HG03432 (cell line): ENCODE results near the gene CSNK1G3.
"Not testable (repeated sequence)": the region's sequence is repeated elsewhere in the genome, so short reads cannot be mapped to it uniquely, and the experiment has no call there.

ENCODE experiments used
- ATAC-seq: cut with Tn5 transposase; IDR thresholded peaks from one replicate; pipeline ENCODE4 v1.9.1; 2021; ENCODE audit warnings: mild to moderate bottlenecking, moderate library complexity; ENCODE audit not compliant: unreplicated experiment

CSNK1G3 gene

GRCh38 chr5:123511648-123512605 is at the start of gene CSNK1G3:
Gene CSNK1G3 (plus strand): TSS chr5:123512177. CDS start chr5:123545664, 33,487 bp downstream.
- ATAC-seq = peak; percentile 94

- not testable (repeated sequence) for ATAC-seq
Measured at GRCh38 chr5:123466839-123467238, 45.1 kb upstream of the CSNK1G3 start.

DNA sequence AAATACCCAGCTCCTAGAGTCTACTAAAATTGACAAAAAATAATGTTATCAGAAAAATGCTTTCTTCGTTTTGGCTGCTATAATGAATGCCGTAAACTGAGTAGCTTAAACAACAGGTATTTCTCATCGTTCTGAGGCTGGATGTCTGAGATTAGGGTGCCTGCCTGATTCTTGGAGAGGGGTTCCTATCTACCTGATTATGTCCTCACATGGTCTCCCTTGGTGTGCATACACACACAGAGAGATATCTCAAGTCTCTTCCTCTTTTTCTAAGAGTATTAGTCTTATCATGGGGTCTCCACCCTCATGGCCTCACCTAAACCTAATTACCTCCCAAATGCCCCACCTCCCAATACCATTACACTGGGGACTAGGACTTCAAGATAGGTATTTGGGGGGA is 40.6 kb upstream of the CSNK1G3 start:
- no peak for ATAC-seq

GRCh38 chr5:123472150-123472924 is 39.6 kb upstream of the CSNK1G3 start:
- no peak for ATAC-seq

GRCh38 chr5:123474228-123474627 is 37.7 kb upstream of the CSNK1G3 start:
- no peak for ATAC-seq

GRCh38 chr5:123476731-123477130 is 35.2 kb upstream of the CSNK1G3 start:
- ATAC-seq = no peak

DNA sequence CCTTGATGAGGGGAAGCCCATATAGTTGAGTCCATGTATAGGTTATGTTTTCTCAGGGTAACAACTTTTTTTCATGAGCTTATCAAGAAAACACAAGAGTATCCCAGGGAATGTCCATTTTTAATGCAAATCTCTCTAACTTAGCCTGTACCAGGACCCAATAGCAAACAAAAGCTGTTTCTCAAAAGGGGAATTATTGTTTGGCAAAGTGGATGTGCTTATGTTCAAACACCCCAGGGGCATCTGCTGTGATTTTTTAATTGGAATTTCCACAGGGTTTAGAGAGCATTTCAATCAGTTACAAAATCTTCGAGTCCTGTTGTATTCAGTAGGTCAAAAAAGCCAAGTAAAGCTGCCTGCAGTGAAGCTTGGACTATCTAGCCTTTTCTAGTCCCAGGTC is 33.4 kb upstream of the CSNK1G3 start:
- ATAC-seq = no peak

DNA sequence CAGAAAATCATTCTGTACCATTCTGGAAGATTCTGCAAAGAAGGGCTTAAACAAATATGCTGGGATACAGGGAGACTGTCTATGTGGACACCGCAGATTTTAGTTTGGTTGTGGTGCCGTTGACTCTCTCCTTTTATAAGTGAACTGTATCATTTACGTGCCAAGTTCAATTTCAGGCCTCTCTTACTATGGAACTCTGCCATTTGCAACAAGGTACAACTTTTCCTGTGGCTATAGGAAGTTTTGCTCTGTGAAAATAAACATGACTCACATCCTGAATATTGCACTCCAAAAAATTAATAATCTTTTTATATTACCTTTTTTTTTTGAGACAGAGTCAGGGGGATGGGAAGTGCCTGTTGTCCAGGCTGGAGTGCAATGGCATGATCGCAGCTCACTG is 29.7 kb upstream of the CSNK1G3 start:
- no peak for ATAC-seq

DNA sequence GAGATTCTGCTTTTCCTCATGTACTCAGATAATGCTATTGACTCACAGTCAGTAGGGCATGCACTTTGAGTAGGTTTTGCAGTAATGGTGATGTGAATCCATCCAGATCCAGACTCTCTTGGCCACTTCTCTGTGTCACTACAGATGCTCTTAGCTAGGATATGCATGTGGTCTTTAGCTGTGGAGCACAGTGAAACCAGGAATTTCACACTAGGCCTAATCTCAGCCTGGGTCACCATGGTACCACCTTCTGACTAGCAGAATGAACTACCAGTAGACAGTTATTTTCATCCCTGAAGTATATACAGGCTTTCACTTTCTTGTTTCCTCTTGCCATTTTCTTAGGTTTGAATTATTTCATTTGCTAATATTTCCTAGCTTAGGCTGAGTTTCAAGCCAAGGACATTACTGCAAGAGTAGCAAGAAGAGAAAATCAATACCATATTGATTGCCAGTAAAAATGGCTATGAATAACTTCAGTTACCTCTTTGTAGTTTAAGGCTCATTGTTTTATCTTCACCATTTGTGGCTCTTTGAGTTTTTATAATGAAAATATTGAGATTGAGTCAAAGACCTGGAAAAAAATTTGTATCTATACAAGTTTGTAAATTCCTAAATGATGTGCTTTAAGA is 28.4 kb upstream of the CSNK1G3 start:
- no peak for ATAC-seq

- no peak for ATAC-seq
Measured at GRCh38 chr5:123485275-123485674, 26.7 kb upstream of the CSNK1G3 start.

GRCh38 chr5:123486951-123487655 is 24.9 kb upstream of the CSNK1G3 start:
- no peak for ATAC-seq

GRCh38 chr5:123490974-123491373 is 21.0 kb upstream of the CSNK1G3 start:
- ATAC-seq = no peak

GRCh38 chr5:123495211-123495610 is 16.8 kb upstream of the CSNK1G3 start:
- ATAC-seq = not testable (repeated sequence)

GRCh38 chr5:123496892-123497291 is 15.1 kb upstream of the CSNK1G3 start:
- no peak for ATAC-seq

DNA sequence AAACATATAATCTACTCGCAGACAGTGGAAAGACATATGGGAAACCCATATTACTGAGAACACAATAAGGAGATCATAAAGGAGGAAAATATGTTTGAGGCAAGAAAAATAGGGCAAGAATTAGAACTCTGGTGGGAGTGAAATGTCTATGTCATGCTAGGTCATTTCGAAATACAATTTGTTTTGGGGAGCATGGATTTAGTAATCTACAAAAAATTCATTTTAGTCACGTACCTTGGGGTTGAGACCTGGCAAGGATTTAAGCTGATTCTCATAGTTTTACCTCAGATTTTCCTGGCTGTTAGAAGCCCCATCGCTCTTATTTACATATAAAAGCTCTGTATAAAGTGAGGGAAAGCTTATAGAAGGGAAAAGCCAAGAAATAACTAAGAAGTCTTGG is 11.5 kb upstream of the CSNK1G3 start:
- no peak for ATAC-seq

GRCh38 chr5:123502120-123502519 is 9.9 kb upstream of the CSNK1G3 start:
- ATAC-seq = no peak

DNA sequence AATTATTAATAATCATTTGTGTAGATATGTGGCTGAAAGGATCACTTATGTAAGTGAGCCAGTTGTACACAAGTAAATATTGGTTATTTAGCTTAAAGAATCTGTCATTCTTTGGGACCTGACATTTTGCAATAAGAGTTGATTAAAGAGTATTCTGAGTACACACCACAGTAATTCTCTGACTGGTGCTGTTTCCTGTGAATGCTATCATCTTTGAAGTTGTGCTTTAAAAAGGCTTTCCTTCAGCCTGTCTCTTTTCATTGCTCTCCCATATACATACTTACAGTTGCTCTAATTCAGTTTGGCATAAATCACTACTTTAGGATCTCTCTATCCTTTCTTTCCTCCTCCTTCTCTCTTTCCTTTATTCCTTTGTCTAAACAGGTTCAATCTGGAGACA is 8.7 kb upstream of the CSNK1G3 start:
- no peak for ATAC-seq

DNA sequence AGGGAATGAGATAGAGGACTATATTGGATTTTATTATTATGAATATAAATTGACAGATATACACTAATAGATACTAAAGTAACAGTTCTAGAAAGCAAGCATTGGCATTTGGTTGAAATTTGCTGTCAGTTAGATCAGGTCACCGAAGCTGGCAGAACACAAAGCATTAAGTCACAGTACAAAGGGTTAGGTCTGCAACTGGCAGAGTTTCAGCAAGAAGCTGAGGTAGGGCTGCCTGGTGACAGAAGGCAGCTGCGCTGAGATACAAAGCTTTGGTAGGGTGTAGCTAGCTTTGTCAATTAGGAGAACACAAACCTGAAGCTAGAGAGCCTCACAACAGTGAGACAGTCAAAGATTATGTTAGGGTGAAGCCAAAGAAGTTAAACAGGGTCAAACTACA is 6.3 kb upstream of the CSNK1G3 start:
- ATAC-seq = no peak

DNA sequence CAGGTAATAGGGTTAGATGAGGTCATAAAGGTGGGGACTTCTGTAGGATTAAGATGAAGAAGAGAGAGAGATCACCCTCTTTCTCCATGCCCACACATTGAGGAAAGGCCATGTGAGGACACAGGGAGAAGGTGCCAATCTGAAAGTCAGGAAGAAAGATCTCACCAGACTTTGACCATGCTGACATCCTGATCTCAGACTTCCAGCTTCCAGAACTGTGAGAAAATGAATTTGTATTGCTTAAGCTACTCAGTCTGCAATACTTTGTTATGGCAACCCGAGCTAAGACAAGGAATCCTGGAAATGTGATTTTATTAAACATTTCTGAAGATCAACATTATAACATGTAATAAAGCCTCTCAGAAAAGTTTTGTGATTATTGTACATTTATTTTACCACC is 3.5 kb upstream of the CSNK1G3 start:
- no peak for ATAC-seq

GRCh38 chr5:123511290-123511647 is 708 bp upstream of the CSNK1G3 start:
- ATAC-seq = no peak
